Ishikawa (cell line): Measurements from ENCODE around the gene GLP2R.

Experiments
- CREB1 ChIP-seq: IDR thresholded peaks from 2 replicates; pipeline ENCODE4 v1.6.1; 2012; ENCODE audit warnings: low read depth
- RAD21 ChIP-seq: IDR thresholded peaks from 2 replicates; pipeline ENCODE4 v1.6.1; 2012; ENCODE audit warnings: low read depth
- TAF1 ChIP-seq: IDR thresholded peaks from 2 replicates; pipeline ENCODE4 v1.6.1; 2012; ENCODE audit warnings: low read depth, mild to moderate bottlenecking
- TCF12 ChIP-seq: IDR thresholded peaks from 2 replicates; pipeline ENCODE4 v1.6.1; 2012; ENCODE audit warnings: low read depth
- TEAD4 ChIP-seq: IDR thresholded peaks from 2 replicates; pipeline ENCODE4 v1.6.1; 2012
- TF ChIP-seq, protein P1 (sequence below): IDR thresholded peaks from 2 replicates; pipeline ENCODE4 v1.6.1; 2012; ENCODE audit warnings: low read depth, mild to moderate bottlenecking
- TF ChIP-seq, protein P2 (sequence below): IDR thresholded peaks from 2 replicates; pipeline ENCODE4 v1.6.1; 2012

DNA sequence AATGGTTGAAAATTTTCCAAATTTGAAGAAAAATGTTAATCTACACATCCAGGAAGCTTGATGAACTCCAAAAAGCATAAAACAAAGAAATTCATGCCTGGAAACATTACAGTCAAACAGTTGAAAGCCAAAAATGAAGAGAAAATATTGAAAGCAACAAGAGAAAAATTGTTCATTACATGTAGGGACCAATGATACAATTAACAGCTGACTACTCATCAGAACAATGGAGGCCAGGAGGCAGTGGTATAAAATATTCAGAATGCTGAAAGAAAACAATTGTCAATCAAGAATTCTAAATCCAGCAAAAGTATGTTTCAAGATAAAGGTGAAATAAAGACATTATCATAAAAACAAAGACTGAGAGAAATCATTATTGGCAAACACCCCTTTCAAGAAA, 57.7 kb downstream of the GLP2R start:
- TF ChIP-seq, protein P1, sequence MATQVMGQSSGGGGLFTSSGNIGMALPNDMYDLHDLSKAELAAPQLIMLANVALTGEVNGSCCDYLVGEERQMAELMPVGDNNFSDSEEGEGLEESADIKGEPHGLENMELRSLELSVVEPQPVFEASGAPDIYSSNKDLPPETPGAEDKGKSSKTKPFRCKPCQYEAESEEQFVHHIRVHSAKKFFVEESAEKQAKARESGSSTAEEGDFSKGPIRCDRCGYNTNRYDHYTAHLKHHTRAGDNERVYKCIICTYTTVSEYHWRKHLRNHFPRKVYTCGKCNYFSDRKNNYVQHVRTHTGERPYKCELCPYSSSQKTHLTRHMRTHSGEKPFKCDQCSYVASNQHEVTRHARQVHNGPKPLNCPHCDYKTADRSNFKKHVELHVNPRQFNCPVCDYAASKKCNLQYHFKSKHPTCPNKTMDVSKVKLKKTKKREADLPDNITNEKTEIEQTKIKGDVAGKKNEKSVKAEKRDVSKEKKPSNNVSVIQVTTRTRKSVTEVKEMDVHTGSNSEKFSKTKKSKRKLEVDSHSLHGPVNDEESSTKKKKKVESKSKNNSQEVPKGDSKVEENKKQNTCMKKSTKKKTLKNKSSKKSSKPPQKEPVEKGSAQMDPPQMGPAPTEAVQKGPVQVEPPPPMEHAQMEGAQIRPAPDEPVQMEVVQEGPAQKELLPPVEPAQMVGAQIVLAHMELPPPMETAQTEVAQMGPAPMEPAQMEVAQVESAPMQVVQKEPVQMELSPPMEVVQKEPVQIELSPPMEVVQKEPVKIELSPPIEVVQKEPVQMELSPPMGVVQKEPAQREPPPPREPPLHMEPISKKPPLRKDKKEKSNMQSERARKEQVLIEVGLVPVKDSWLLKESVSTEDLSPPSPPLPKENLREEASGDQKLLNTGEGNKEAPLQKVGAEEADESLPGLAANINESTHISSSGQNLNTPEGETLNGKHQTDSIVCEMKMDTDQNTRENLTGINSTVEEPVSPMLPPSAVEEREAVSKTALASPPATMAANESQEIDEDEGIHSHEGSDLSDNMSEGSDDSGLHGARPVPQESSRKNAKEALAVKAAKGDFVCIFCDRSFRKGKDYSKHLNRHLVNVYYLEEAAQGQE: no peak
- TF ChIP-seq RAD21 (no peak), TEAD4 (no peak), CREB1 (no peak), TAF1 (no peak), TCF12 (no peak)
- TF ChIP-seq, protein P2, sequence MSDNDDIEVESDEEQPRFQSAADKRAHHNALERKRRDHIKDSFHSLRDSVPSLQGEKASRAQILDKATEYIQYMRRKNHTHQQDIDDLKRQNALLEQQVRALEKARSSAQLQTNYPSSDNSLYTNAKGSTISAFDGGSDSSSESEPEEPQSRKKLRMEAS: no peak
